Measurements from ENCODE around the gene ADAM30. TPM values are rescaled to one million over a fixed set of nuclear protein-coding genes. Genes with fewer than 3 reads are reported as not detected.
"Not testable (repeated sequence)": the region's sequence is repeated elsewhere in the genome, so short reads cannot be mapped to it uniquely, and the experiment has no call there.

The ADAM30 gene
- total RNA-seq, 1 donor from 2014 or later = not detected

DNA sequence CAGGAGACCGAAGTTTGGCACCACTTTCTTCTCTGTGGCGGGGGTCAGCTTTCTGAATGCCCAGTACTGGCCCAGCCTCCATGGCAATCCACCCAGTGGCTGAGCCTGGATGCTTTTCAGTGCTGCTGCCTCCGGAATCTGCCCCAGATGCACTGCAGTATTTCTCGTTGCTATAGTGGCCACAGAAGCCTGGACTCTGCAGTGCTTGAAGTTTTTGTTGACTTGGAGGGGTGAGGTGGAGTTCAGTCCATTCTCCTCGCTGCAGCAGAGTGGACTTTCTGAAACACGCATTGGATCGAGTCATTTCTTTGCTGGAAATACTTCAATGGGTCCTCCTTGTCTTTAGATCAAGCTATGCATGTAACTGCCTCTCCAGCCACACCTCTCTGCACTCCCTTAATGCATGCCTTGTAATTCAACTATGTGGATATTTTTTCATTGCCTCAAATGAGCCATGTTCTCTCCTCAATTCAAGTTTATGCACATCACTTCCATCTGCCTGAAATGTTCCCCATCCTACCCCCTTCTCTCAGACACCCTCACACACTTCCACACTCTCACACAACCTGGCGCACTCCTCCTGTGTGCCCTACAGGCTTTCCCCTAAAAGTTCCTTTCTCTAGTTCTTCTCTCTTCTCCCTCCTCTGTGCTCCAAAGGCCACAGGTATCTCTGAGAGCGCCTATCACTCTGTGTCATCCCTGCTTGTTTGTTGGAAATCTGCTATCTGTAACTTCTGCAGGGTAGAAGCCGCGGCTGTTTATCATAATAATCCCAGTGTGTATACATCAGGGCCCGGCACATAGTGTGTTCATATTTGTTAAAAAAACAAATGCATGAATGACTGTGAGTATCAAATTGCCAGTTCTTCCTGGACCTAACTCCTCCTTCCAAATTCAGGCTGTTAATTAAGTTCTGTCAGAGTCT, 16.5 kb downstream of the ADAM30 start:
- DNase-seq (ENCODE audit: low read depth in 2 of 2) = no peak

DNA sequence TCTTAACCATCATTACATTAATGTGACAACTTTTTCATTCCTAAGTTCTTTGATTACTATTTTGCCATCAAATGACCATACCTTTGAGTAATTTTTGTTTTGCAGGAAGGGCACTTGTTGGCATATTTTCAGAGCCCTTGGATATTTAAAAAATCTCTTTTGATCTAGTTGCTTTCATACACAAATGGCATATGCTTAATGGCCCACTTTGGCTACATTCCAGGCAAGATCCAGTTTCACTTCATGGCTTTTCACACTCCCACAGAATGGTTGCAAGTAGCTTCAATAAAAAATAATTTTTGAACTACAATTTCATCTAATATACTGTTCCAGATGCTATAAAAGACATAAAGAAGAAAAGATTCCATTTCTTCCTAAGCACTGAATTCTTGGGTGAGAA, 18.1 kb downstream of the ADAM30 start:
- no peak for DNase-seq (ENCODE audit: low read depth in 2 of 2)

DNA sequence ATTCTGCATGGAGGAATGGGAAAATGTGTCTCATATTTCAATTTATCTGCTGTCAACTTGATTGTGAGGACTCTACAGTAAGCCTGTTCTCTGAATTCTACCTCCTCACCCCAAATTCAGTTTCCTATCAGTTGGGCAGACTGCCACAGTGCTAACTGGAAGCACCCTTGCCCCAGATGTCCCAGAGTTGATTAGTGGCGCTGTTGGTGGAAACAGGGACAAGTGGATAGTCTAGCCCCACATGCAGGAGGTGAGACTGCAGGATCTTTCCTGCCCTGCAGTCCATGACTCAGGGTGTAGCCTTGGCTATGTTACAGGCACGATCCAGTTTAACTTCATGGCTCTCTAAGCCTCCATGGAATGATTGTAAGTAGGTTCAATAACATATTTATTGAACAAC, 22.1 kb downstream of the ADAM30 start:
- no peak for DNase-seq (ENCODE audit: low read depth in 2 of 2)

DNA sequence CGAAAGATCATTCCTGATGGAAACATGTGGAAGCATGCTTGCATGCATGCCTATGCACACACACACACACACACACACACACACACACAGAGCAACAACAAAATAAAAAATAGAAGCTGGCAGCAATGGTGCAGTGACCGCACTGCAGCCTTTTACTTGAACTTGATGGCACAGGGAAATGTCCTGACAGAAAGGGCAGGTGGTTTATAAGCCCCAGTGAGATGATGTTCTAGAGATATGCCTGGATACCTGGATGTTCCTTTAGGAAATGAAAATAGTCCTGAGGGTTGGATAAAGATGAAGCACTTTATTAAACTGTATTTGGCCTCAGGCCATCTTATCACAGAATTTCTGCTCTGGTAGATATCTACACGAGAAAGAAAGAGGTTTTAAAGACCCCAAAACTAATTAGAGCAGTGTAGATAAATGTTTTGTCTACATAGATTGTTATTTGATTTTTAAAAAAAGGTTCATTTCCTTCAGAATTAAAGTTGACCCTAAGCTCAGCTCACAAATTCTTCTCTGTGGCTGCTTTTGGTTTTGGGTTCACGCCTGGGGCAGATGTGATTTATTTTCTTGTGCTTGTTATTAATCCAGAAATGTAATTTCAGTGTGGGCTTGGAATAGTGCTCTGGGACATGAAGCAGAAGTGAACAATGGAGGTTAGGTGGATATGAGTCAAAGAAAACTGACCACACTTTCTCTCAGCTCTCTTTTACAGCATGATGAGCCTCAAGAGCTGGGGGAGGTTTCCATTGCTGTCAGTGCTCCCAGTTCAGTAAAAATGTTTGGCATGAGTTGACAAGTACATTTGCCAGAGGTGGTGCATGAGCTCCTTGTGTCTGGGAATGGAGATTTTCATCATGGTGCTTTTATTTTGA, 22.9 kb downstream of the ADAM30 start:
- DNase-seq (ENCODE audit: low read depth in 2 of 2) = no peak

DNA sequence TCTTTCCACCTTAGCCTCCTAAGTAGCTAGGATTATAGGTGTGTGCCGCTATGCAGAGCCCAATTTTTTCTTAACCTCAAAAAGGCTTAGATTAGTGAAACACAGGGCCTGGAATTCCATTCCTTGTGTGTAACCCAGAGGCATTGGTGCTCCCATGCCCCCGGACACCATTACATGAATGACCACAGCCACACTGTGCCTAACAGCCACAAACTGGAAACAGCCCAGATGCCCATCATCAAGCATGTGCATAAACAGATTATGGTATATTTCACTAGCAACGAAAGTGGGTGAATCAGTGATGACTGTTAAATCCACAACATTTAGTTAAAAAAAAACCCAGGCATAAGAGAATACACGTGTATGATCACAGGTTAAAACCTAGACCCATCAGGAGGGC, 24.4 kb downstream of the ADAM30 start:
- DNase-seq (ENCODE audit: low read depth in 2 of 2) = no peak

DNA sequence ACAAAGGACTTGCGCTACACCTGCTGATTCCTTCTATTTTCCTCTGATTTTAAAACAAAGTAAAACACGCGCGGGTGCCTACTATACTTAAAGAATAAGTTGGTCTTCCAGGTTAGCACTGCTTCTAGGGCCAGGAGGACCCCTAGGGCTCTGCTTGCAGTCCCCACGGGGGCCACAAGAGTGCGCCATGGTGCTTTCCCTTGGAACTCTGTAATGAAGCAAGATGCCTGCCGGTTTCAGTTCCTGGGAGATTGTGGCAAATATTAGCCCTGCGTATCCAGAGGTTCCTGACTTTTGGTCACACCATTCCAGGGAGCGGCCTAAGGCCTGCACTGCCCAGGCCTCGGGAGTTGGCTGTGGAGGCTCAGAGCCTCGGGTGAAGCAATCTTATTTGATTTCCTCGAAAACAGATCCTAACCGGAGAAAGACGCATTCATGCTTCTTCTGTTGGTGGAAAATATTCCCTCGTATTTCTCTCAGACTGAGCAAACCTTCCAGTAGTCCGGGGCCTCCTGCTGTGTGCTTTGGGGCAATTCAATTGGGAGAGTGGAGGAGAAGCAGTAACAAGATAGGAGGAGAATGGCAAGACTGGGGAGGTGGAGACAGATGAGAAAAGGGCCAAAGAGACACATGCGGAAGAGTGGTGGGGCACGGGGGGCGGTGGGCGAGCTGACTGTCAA, 25.3 kb downstream of the ADAM30 start:
- DNase-seq (ENCODE audit: low read depth in 2 of 2) = peak; percentile 7 to 51

DNA sequence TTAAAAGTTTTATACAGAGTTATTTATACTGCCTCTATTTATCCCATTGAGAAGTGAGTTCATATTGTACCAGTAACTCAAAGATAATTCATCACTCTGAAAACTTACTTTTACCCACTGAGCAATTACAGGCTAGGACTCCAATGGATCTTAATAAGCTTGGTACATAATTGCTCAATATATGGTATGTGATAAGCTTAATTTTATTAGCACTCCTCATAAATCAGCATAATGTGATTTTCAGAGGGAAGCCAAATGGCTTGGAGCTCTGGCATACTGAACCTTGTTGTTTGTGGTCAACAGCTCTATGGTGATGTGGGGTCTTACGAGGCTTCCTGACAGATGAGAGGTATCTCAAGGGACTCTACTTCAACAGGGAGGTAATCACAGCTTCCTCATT, 26.3 kb downstream of the ADAM30 start:
- DNase-seq (ENCODE audit: low read depth in 2 of 2) = no peak

DNA sequence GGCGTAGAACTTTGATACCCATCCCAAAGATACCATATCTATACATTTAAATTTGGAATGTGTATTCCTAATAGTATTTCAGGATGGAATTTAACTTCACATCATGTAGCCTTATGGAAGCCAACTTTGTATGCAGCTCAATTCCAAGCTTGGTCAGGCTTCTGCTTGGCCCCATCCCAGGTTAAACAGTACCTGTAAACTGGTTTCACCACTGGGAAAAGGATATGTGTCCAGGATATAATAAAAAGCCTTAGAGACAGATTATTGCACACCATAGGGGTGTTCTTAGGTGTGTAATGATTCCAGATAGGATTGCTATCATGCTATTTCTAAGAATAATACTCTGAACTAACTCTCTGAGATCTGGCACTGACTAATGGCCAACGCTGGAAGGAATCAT, 28.1 kb downstream of the ADAM30 start:
- DNase-seq (ENCODE audit: low read depth in 2 of 2) = no peak

DNA sequence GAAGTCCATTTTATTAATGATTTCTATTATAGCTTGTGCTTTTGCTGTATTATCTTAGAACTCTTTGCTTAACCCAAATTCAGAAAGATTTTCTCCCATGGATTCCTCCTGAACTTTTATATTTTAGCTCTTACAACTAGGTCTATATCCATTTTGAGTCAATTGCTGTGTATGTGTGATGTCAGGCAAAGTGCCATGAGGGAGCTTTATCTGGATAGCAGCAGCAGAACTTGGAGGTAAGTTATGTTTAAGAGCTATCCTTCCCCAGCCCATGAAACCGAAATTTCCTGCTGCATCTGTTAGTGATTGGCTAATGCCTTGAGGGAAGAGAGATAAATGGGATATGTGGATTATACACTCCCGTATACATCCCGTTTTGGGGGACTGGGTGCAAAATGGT, 29.9 kb downstream of the ADAM30 start:
- no peak for DNase-seq (ENCODE audit: low read depth in 2 of 2)

DNA sequence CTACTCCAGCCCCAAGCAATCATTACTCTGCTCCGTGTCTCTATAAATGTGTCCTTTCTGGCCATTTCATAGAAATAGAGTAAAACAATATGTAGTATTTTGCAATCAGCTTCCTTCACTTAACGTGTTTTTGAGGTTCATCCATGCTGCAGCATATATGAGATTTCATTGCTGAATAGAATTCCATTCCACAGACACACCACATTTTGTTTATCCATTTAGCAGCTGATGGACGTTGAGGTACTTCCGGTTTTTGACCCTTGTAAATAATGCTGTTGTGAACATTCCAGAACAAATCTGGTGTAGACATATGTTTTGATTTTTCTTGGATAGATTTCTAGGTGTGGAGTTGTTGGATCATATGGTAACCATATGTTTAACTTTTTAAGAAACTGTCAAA, 30.7 kb downstream of the ADAM30 start:
- DNase-seq (ENCODE audit: low read depth in 2 of 2) = no peak

DNA sequence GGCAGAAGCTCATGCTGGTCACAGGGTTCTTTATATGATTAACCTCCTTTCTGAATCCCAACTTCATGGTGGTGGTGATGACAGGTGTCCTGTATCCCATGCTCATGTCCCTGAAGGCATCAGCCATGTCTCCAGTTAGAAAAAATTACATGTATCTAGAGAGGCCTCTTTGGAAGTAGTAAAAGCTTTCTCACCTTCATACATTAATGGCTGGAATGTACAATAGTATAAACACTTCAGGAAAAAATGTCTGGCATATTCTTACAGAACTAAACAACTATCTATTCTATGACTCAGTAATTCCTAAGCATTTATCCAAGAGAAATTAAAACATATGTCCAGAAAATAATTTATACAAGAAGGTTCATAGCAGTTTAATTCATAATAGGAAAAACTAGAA, 34.0 kb downstream of the ADAM30 start:
- DNase-seq (ENCODE audit: low read depth in 2 of 2) = no peak

DNA sequence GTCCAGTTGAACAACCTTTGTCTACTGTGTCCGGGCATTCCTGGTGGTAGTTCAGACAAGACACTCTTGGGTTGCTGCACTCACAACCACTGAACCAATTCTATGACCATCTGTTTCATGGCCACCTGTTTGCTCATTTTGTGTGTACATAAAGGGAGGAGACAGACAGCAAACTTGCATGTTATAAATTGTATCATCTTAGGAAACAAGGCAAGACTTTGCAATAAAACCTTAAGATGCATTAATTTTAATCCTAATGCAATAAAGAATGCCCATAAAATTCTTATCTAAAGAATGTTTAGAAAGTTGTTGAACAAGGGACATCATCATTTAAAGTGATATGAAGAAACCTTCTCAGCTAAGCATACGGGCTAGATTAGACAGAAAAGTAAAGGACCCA, 34.8 kb downstream of the ADAM30 start:
- DNase-seq (ENCODE audit: low read depth in 2 of 2) = no peak

DNA sequence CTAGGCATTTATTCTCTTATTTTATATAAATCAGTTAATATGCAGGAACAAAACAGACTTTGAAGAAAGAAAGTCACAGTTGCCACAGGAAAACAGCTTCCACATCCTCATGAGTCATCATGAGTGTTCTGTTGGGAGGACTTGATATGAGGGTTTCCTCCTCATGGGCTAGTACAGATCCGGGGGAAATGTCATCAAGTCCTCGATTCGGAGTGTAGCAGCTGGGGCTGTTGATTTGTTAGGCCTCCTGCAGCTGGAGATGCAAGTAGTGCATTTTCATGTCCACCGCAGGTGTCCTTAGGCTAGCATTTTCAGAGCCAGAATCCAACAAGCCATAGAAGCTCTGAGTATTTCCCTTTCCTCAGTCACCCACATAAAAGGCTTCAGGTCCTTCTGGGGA, 36.7 kb downstream of the ADAM30 start:
- DNase-seq (ENCODE audit: low read depth in 2 of 2) = peak in 1 of 2 donors; percentile 80

DNA sequence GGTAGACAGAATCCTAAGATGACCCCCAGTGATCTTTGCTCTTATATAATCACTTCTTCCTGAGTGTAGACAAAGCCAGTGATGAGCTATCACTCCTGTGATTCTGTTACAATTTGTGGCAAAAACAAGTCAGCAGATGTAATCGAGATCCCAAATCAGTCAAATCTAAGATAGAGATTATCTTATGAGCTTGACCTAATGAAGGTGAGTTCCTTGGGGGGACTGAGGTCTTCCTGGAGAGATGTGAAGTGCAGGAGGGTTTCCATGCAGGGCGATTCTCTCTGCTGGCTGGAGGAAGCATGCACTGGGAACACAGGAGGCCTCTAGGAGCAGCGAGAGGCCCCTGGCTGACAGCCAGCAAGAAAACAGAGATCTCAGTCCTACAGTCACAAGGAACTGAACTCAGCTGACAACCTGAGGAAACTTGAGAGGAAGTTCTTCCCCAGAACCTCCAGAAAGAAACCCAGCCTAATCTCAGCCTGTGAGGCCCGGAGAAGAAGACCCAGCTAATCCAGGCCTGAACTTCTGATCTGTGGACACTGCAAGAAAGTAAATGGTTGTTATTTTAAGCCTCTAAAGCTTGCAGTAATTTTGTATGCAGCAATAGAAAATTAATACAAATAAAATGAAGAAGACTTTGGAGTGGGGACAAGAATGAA, 37.6 kb downstream of the ADAM30 start:
- DNase-seq (ENCODE audit: low read depth in 2 of 2) = not testable (repeated sequence)

DNA sequence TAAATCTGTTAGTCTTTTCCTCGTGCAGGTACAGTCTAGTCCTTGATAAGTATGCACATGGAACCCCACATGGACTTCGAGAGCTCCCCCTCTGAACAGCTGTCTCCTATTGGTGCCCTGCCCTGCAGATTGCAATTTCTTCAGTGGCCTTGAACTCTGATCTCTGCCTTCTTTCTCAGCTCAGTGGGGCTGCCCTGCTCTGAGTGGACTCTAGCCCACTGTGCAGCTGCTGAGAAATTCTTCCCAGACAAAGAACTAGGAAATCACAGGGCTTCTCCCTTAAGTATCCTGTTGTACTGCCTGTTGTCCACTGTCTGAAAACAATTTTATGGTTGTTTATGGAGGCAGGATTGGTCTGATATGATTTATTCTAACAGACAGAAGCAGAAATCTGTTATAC, 38.2 kb downstream of the ADAM30 start:
- DNase-seq (ENCODE audit: low read depth in 2 of 2) = no peak

DNA sequence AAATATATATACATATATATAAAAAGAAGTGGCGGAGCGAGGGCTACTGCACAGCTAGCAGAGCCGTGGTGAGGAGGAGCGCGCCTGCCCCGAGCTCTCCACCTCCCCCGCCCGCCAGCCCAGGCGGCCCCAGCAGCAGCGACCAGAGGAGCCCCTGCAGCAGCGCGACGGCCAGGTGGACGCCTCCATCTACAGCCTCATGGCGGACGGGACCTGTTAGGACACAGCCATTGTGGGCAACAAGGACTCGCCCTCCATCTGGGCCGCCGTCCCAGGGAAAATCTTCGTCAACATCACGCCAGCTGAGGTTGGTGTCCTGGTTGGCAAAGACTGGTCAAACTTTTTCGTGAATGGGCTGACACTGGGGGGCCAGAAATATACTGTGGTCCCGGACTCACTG, 43.2 kb downstream of the ADAM30 start:
- no peak for DNase-seq (ENCODE audit: low read depth in 2 of 2)

DNA sequence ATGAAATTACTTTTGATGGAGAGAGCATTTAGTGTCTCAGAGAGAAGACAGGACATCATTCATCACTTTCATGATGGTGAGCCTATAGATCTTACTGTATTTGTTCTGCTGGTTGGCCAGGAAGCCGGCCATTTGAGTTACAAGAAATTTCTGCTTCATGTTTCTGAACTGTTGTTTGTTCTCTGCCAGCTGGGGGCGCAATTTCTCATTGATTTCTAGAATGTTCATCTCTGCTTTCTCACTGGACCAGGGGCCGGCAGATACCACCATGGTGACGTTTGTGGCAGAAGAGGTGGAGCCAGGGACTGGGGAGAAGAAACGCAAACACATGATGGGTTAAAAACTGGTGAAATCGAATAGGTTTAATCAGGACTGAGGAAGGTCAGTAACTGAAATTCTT, 52.1 kb downstream of the ADAM30 start:
- not testable (repeated sequence) for DNase-seq (ENCODE audit: low read depth in 2 of 2)

All from dermis microvascular lymphatic vessel endothelial cell (primary cell).